Tongue (tissue), 2 donors: Measurements from ENCODE around the gene ARHGEF4. TPM values are rescaled to one million over a fixed set of nuclear protein-coding genes. Genes with fewer than 3 reads are reported as not detected.

ENCODE experiments used
- DNase-seq: peaks from one replicate; pipeline ENCODE4 v3.0.0-alpha.2; 2015
- total RNA-seq: library from RNA; depleted of rRNA; stranded (reverse); fragments of >200 nt; gene quantifications from one replicate; pipeline ENCODE4 v1.2.3, GENCODE V29; 2014

ARHGEF4 gene
- total RNA-seq, 1 donor from 2014 or later, result 48.5 TPM

- no peak for DNase-seq
Observed at GRCh38 chr2:130851624-130852382, 15.1 kb downstream of the ARHGEF4 start.

- no peak for DNase-seq
Observed at GRCh38 chr2:130852521-130853115, 15.9 kb downstream of the ARHGEF4 start.

- no peak for DNase-seq
Observed at GRCh38 chr2:130853391-130853790, 16.7 kb downstream of the ARHGEF4 start.

DNA sequence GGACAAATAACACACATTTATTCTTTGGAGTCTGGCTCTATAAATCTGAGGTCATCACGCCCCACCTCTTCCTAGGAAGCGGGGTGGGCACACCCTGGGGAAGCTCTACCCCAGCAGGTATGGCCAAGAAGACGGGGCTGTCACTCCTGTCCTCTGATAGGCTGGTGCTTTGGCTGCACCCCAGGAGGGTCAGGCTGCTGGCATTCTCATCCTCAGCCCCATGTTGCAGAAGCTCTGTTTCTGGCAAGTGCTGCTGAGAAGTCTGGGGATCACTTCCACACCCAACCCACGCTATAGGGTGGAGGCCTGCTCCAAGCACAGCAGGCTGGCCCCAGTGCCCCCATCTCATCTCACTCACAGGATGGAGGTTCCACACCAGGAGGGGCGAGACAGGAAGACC is 17.6 kb downstream of the ARHGEF4 start:
- no peak for DNase-seq

- DNase-seq, result peak; percentile 55
Observed at GRCh38 chr2:130864830-130865800, 28.4 kb downstream of the ARHGEF4 start.

DNA sequence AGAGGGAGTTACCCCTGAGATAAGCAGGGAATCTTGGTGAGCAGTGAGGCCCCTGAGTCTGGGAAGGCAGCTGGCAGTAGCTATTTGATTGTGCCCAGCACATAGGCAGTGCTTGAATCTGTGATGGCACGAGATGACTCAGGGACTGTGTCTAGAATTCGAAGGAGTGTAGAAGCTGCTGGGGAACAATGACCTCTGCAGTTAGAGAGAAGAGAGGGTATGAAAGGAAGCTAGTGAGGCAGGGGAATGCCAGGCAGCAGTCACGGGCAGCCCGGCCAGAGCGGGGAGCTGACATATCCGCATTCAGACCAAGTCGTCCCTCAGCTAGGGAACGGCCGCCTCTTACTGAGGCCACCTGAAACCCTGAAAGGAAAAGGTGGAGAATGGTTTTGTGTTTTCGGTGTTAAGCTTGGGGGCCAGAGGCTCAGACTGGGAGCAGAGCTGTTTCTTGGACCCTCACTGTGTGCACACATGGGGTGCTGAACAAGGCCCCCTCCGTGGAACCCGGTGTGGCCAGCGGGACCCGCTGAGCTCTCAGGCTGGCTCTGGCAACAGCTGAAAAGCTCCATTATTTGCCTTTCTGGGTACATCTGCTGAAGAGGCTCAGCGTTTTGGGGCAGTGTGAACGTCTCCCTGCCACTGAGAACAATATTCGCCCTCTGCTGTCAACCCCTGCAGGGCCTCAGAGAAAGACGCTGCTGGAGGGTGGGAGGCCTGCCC is 32.9 kb downstream of the ARHGEF4 start:
- no peak for DNase-seq

DNA sequence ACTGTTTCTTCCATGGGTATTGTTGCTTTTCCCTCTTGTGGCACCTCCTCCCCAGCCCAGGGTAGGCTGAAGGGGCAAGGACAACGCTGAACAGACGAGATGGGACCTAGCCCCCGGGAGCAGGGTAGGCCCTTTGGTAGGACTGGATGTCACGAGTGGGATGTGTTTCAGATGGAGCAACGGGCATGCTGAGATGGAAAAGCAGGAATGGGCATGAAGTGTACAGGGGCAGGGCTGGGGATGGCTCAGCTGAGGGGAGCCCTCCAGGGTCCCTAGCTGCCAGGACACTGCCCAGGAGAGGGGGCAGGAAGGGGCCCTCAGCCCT is 33.4 kb downstream of the ARHGEF4 start:
- DNase-seq, result no peak

DNA sequence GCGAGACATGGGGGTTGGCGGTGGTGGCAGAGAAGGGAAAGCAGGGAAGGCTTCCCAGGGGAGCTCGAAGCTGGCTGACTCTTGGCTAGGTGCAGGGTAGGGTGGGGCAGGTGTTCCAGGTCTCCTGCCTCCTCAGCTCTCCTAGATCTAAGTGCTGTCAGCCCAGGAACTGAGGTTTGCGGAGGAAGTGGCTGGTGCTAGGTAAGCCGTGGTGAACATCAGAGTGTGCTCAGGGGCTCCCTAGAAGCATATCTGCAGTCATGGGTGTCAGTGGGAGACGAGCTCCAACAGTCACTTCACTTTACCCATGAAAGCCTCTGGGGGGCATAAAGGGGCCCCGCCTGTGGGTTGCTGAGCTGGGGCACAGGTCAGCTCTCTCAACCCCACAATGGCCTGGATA is 34.1 kb downstream of the ARHGEF4 start:
- DNase-seq, result no peak

DNA sequence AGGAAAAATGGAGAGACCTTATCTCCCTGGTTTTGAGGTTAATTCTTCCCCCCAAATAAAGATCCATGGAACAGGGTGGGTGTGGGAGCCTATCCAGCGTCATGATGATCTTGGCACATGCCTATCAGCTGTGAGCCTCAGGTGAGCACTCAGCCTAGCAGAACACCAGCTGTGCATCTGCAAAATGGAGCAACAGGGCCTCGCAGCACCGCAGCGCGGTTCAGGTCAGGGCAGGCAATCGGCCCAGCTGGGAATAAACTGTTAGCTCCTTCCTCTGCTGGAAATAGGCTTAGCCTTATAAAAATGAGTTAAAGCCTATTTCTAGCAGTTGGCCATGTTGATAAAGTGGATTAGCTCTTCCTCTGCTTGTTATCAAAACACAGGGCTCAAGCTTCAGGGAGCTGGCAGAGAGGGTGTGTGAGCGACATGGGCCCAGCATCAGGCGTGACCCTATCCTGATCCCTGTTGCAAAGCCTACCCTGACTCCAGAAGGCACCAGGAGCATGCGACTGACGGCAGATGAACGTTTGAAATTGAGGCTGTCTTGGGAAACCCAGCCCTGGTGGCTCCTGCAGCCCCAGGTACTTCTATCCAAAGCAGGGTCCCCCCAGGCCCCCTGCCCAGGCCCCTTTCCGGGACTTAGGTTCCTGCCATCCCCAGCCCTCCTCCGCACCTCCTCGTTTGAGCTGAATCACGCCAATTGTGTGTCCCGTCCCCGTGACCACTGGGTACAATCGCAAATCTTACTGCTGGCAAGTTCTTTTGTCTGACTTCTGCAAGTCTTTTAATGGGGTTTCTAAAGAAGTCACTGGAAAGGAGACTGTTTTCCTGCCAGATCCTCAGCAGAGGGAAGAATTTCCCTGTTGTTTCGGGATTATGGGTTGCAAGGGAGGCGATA is 35.4 kb downstream of the ARHGEF4 start:
- DNase-seq, result no peak

GRCh38 chr2:130872741-130873125 is 36.0 kb downstream of the ARHGEF4 start:
- DNase-seq, result no peak

DNA sequence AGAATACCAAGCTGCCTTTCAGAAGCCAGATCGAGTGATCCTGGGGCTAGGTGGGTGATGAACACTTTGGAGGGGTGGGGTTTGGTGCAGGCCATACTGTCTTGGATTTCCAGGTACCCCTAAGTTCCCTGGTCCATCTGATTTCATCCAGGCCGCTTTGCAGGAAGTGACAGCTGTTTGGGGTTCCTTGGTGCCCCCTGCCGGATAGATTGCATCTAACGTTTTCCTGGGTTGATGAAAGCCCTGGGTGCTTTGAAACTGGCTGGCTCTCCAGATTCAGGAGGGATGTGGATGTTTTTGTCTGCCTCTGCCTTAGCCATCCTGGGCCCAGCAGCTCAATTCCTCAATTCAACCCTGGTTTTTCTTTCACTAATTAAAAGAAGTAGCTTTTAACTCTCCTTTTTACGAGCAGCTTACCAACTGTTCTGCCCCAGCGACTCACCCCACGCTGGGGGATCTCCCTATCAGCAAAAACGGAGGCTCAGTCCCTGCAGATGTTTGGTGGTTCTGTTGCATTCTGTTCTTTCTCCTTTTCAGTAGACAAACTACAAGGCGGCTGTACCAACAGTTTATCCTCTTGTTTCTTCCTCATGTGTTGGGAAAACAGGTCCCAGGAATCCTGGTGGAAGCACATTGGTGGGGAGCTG is 37.1 kb downstream of the ARHGEF4 start:
- peak; percentile 86 for DNase-seq

GRCh38 chr2:130874512-130874911 is 37.8 kb downstream of the ARHGEF4 start:
- DNase-seq, result no peak

- no peak for DNase-seq
Observed at GRCh38 chr2:130875935-130876334, 39.2 kb downstream of the ARHGEF4 start.

DNA sequence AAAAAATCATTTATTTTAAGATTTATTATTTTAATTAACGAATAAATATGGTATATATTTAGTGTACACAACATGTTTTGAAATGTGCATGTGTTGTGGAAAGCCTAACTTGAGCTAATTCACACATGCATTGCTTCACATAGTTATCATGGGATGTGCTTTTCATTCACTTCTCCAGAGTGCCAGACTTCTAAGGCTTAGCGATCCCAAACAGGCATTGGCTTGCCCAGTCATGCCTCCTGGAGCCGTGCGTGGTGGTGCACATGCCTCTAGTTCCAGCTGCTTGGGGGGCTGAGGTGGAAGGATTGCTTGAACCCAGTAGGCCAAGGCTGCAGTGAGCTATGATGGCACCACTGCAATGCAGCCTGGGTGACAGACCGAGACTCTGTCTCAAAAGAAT is 40.5 kb downstream of the ARHGEF4 start:
- DNase-seq, result no peak

DNA sequence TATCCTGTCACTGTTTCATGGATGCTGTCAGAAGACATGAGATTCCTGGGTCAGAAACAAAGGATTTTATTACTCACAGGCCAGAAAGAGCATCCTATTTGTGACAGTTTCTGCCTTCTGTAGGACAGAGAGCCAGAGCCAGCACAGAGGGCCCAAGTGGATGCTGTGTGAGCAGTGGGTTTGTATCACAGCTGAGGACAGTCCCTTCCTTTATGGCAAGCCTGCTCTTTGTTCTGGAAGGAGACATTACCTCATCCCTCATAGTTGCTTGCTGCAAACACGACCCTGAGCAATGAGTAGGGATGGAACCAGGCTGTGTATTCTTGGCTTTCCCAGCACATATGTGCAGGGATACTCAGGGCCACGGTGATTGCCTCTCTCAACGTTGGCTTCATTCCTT is 41.6 kb downstream of the ARHGEF4 start:
- DNase-seq, result no peak

GRCh38 chr2:130878933-130879332 is 42.2 kb downstream of the ARHGEF4 start:
- DNase-seq, result no peak

GRCh38 chr2:130882111-130882690 is 45.5 kb downstream of the ARHGEF4 start:
- DNase-seq, result no peak

DNA sequence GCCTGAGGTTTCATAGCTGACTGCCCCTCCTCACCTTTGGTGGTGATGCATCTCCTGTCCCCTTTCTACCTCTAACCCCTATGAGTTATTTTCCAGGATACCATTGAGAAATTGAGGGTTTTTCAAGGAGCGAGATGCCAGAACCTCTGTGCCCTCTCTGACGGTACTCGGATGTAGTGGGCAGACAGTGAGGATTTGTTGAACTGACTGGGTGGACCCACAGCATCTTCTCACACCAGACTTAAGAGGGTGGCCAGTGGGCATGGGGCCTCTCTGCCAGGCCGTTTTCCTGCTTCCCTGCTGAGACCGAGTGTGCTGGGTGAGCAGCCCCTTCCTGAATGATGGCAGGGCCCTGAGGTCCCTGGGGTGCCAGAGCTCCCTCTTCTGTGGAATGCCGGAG is 46.3 kb downstream of the ARHGEF4 start:
- DNase-seq, result no peak

DNA sequence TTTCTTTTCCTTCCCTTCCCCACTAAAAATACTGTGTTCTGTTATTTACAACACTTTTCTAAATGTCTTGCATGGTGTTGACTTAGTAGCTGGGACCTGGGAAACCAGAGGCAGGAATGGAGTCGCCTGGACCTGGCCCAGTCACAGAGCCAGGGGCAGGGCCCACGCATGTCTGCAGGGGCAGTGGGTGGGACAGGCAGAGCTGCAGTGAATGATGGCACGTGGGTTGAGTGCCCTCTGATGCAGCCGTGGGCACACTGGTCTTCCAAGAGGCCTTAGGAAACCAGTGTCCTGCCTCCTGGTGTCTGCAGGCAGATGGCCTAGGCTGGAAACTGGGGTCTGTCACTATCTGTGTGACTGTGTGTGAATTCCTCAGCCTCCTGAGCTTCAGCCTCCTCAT is 46.8 kb downstream of the ARHGEF4 start:
- no peak for DNase-seq

GRCh38 chr2:130884013-130884412 is 47.3 kb downstream of the ARHGEF4 start:
- DNase-seq, result no peak
